ENCODE data around the gene DYDC2.
"Not testable (repeated sequence)": the region's sequence is repeated elsewhere in the genome, so short reads cannot be mapped to it uniquely, and the experiment has no call there.

The DYDC2 gene

GRCh38 chr10:80414142-80414895 lies 57.7 kb downstream of the DYDC2 start:
- no peak for DNase-seq (ENCODE audit: low spot score)

DNA sequence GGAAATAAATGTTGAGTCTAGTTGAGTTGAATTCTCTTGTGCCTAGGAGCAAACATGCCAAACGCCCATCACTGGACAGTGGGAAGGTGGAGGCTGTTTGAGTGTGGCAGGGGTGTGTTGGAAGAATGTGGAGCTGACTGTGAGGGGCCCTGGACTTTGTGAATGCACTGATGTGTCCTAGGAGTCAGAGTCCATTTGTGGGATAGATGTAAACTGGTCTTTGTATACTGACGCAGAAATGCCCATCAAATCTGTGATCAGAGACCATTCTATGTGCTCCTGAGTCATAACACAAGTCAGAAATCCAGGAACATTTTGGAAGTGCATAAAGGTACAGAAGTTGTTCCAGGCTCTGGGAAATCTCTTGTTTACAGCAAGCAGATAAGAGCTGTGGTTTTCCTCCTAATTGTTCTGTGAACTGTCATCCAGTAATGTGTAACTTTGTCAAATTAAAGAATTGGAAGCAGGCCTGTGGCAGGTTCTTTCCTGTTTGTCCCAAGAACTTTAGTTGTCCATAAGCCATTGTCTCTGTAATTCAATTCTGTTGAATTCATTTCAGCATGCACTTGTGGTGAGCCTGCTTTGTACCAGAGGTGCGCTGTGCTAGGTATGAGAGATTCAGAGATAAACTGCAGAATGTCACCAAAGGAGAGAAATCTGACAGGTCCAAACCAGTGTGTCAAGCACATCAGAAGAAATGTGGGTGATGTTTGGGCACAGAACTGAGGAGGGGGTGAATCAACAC lies 59.3 kb downstream of the DYDC2 start:
- DNase-seq (ENCODE audit: low spot score), result peak; percentile 49

DNA sequence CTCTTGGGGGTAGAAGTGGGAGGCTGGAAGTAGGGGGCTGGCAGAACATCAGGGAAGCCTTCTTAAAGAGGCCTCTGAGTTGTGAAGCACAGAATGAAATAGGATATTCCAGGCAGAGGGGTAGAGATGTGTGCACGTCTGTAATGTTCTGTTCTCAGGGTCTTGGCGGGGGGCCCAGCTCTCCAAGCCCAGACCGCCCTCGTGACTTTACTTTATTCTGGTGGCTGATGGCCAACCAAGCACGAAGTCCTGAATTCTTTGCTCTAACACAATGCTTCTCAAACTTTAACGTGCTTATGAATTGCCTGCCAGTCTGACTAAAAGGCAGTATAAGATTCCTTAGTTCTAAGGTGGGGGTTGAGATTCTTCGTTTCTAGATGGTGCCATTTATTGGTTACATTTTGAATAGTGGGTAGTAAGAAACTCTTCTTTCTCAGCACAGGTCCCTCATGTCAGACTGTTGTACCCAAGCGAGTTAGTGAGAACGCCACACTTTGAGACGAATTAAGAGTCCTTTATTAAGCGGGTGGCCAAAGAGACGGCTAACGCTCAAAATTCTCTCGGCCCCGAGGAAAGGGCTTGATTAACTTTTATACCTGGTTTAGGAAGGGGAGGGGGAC lies 60.0 kb downstream of the DYDC2 start:
- DNase-seq (ENCODE audit: low spot score), result peak; percentile 33

GRCh38 chr10:80417256-80417655 lies 60.7 kb downstream of the DYDC2 start:
- not testable (repeated sequence) for DNase-seq (ENCODE audit: low spot score)

Measured in kidney tubule cell (primary cell).